Measurements from ENCODE around the gene AVEN.

DNA sequence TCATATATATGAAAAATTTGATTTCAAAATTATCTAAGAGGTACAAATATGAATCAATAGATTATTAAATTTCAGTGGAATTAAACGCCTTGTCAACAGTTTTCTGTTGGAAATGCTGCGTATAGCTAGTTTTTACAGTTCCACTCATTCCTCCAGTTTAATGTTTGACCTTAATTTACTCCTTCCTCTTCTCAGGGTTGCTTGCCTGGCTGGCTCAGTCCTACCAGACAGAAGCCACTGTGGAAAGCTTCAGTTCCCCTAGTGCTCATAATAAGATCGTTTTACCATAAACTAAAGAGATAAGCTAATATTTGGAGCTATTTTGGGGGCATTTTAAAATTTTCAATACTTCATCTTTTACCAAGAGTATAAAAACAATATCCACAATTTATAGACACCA, 39.9 kb upstream of the AVEN start:
- TF ChIP-seq CTCF (optimal IDR thresholded peaks at IDR 0.05 in 1 of 3, IDR thresholded peaks at IDR 0.05 in 1 of 3, conservative IDR thresholded peaks at IDR 0.05 in 1 of 3; ENCODE audit: extremely low read depth in 1 of 3, insufficient read depth in 2 of 3, low read length in 3 of 3) (no peak), EZH2 (IDR thresholded peaks at IDR 0.05; ENCODE audit: low read length) (no peak)
